ENCODE data around the gene TSPAN18.

Gene TSPAN18

DNA sequence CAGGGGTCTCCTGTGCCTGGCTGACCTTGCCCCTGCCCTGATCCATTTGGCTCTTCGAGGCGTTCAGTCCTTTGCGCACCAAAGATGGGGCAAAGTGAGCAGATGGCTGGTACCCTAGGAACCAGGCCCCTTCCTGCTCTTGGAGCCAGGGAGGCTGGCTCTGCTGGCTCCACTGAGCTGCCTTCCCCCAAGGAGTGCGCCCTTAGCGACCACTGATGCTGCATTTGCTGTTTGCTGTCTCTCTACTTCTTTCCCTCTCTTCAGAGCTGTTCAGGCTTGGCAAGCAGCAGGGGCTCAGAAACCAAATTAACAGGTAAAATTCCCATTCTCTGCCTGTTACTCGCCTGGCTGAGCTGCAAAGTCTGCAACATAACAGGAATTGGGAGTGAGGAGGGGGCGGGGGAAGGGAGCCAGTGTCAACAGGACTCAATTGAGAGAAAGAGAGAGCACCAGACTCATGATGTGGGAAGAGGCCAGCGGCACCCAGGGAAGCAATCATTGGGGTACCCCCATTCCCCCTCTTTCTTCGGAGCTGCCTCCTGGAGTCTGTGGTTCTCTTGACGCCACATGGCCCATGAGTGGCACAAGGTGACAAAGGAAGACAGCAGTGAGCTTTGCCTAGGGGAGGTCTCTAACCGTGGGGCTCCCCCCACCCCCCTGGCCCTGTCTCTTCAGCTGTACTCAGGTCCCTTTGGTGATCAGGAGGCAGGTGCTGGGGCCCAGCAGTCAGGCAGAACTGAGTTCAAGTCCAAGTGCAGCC is 121.6 kb downstream of the TSPAN18 start:
- DNase-seq (ENCODE audit: low read depth) = no peak

DNA sequence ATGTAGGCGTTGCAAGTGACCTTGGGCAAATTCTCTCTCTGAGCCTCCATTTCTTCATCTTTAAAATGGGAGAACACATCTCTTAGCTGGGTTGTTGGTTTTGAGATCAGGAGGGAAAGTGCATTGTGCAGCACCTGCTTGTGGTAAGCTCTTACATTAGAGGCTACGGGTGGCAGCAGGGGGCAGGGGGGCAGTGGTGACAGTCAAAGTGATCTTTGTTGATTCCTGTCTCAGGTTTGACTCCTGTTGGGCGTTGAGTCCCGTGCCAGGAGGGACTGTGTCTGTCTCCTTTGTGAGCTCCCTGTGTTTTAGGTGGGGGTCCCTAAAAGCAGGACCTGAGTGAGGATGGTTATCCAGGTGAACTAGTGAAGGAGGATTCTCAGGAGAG is 122.2 kb downstream of the TSPAN18 start:
- DNase-seq (ENCODE audit: low read depth) = no peak

DNA sequence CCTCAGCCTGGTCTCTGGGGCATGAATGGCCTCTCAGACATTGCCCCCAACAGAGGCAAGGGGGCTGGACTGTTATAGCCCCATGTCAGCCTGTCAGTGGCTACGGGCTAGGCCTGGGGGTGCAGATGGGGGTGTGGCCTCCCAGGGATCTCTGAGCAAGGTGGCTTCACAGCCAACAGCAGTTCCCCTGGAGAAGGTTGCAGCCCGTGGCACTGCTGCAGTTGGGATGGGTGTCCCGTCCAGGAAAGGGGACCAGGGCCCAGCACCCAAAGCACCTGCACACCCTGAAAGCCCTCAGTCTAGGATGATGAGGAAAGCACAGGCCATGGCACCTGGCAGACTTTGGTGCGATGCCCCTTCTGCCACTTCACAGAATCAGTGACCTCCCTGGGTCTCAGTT is 122.7 kb downstream of the TSPAN18 start:
- no peak for DNase-seq (ENCODE audit: low read depth)

DNA sequence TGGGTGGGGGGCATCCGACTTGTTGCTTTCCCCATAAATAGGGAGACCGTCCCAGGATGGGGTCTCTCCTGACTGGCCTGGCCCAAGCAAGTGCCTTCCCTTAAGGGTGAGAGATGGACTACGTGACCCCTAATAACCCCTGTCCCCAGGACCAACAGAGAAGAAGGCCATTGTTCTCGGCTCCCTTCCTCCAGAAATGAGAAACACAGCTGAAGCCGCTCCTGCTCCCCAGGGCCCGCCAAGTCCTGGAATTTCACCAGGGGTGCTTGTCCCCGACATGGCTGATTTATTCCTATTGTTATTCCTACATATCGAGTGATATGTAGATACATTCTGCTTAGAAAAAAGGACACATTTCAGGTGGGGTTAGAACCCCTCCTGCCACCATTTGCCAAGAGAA is 123.2 kb downstream of the TSPAN18 start:
- no peak for DNase-seq (ENCODE audit: low read depth)

DNA sequence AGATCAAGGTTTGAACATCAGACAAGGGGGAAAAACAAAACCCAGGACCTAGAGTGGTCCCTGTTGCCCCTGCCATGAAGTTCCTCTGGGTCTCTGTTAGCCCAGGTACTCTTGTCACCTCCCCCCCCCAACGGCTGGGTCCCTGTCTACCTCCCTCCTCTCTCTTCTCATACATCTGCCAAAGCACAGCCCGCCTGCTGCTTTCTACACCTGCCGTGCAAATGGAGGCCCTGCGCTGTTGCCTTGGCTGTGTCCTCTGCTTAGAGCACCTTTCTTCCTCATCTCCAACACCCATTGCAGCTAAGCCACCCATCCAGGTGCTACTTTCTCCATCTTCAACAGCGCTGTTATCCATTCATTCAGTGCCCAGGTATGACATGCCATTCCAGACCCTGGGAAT is 124.7 kb downstream of the TSPAN18 start:
- DNase-seq (ENCODE audit: low read depth) = no peak

DNA sequence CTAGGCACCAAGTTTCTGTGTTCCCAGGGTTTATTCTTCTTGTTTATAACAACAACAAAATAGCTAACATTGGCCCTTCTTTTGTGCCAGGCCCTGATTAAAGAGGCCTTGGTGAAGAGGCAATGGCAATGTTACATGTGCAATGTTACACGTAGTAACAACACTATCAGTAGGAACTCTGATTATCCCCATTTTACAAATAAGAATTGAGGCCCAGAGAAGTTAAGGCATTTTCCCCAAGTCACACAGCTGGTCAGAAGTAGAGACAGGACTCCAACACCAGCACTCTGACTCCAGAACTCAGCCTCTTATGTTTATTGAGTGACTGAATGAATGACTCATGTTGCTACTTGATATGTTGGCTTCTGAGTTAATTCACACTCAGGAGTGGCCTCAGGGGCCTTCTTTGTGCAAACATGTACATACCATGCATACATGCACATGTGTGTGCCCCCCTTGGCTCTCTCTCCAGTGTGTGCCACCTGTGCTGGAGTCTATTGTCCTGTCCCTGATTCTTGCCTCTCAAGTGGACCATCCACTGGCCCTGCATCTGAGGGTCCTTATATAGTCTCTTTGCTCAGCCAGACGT is 125.5 kb downstream of the TSPAN18 start:
- DNase-seq (ENCODE audit: low read depth) = no peak

- DNase-seq (ENCODE audit: low read depth) = no peak
These were observed 126.2 kb downstream of the TSPAN18 start for GRCh38 chr11:44852952-44853351.

DNA sequence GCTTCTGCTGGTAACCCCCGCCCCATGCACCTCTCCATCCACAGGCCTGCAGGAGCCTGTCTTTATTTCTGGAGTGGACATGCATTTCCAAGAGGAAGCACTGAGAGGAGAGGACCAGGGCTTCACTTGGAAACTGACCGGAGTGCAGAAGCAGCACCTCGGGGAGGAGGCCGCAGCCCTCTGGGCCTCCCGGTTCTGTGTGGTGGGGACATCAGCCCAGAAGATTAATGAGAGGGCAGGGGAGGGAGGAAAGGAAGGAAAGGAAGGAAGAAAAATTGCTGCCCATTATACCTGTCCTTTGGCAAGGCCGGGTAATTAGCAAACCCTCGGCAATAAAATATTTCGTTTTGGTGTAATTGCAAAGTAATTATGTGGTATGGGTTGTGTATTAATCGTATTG is 126.9 kb downstream of the TSPAN18 start:
- no peak for DNase-seq (ENCODE audit: low read depth)

DNA sequence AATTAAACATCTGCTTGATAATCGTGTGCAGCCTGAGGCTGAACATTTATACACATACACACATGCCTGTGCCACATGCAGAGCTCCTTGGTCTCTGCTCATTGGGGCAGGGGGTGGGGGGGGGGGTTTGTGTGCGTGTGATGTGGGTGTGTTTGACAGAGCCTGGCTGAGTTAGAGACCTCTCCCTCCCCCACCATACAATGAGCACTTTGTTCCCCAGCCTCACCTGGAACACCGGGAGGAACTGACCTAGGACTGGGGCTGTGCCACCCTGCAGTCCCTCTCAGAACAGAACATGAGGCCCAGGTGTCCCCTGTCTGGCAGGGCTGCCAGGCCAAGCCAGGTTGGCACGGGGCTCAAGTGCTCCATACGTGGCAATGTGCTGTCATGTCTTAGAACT is 127.3 kb downstream of the TSPAN18 start:
- DNase-seq (ENCODE audit: low read depth) = no peak

DNA sequence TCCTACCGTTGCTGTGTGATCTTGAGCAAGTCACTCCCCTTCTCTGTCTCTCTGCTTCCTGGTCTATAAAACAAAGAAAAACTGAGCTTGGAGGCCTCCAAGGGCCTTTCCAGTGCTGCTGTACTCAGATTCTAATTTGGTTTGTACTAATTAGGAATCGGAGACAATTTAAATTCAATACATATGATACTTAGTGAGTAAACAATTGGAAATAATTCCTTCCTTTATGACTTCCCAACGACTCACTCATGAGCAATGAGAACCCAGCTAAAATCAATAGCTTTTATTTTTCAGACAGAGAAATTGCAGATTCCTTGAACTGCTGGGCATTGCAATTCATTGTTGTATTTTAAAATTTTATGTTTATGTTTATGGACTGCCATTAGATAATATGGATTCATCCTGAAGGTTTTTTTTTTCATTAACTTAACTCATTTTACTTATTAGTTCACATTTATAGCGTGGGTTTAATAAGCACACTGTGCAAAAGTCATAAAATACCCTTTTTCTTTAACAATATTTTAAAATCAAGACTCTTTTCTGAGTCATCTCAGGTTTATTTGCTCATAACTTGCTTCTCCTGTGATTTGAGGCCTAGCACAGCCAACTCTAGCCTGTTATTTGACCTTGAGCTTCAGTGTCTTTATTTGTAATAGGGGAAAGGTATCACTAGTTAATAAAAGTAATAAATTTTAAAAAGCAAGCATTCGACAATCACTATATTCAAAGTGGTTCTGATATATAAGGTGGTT is 128.2 kb downstream of the TSPAN18 start:
- no peak for DNase-seq (ENCODE audit: low read depth)

GRCh38 chr11:44855493-44855849 is 128.7 kb downstream of the TSPAN18 start:
- no peak for DNase-seq (ENCODE audit: low read depth)

DNA sequence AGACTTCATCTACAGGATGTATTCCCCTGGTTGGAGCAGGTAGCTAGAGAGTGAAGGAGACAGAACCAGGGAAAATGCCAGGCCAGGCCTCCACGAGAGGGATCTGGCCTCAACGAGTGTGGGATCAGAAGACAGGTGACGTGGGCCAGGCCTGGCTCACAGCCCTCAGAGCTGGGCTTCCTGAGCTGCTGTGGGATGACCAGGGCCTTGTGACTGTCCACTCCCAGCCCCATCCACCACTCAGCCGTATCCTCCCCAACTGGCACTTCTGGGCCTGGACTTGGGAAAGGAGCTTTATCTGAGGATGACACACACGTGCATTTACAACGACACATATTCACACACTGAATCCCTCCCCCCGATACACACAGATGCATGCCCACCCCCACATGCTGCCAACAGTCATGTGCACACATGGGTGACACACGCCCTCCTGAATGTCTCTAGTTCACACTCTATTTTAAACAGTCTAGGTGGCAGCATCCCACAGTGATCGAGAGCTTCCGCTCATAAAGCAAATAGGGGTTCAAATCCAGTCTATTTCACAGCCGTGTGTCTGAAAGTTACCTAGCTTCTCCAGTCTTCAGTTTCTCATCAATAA is 130.8 kb downstream of the TSPAN18 start:
- DNase-seq (ENCODE audit: low read depth) = no peak

DNA sequence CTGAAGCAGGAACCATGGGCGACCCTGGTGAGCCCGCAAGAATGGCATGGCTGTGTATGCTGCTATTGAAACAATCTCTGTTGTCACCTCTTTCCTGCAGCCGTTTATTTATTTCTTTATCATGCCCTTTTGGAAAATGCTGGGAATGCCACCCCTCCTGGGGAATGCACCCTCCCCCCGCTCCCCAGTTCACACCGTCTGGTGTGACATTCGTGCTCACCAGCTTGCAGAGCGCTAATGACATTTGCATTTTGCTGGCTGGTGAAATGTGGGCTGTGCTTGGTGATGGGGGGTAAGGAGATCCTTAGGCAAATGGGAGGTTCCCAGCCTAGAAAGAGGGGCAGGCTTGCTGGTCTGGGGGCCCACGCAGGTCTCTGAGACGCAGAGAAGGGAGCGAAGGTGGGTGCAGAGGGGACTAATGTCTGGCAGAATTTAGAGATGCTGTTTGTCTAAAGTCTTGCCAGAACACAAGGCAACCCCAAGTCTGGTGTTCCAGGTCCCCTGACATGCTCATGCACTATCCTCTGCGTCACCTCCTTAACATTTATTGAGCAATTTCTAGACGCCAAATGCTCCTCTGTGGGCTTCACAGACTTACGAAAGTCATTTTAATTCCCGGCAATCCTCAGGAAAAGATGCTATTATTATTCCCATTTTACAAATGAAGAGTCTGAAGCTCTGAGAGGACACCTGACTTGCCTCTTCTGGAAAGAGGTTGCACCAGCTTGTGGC is 132.2 kb downstream of the TSPAN18 start:
- DNase-seq (ENCODE audit: low read depth) = no peak

GRCh38 chr11:44859528-44859925 is 132.8 kb downstream of the TSPAN18 start:
- no peak for DNase-seq (ENCODE audit: low read depth)

- DNase-seq (ENCODE audit: low read depth) = no peak
These were observed 133.6 kb downstream of the TSPAN18 start for GRCh38 chr11:44860346-44860745.

- peak; percentile 55 for DNase-seq (ENCODE audit: low read depth)
These were observed 135.2 kb downstream of the TSPAN18 start for GRCh38 chr11:44861849-44862557.

GRCh38 chr11:44862558-44863101 is 135.9 kb downstream of the TSPAN18 start:
- DNase-seq (ENCODE audit: low read depth) = no peak

GRCh38 chr11:44863231-44863630 is 136.5 kb downstream of the TSPAN18 start:
- no peak for DNase-seq (ENCODE audit: low read depth)

DNA sequence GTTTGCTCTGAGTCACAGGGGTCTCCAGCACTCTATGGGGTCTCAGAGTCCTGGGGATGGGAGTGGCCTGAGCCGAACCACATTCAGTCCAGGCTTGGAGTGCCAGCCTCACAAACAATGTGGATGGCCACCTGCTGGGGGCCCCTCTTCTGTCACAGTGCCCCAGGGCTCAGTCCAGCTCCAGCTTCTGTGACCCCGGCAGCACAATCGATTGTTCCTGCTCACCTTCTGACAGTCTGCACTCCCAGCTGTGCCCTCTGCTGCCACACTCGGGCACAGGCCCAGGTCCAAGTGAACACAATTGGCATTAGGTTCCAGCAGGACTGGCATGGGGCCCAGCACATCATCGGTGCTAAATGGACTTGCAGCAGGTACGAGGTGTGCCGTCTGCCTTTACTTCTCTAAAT is 139.1 kb downstream of the TSPAN18 start:
- DNase-seq (ENCODE audit: low read depth) = no peak

- no peak for DNase-seq (ENCODE audit: low read depth)
These were observed 139.5 kb downstream of the TSPAN18 start for GRCh38 chr11:44866286-44866685.

- no peak for DNase-seq (ENCODE audit: low read depth)
These were observed 141.3 kb downstream of the TSPAN18 start for GRCh38 chr11:44868021-44868420.
